ENCODE results near the gene SAC3D1.

DNA sequence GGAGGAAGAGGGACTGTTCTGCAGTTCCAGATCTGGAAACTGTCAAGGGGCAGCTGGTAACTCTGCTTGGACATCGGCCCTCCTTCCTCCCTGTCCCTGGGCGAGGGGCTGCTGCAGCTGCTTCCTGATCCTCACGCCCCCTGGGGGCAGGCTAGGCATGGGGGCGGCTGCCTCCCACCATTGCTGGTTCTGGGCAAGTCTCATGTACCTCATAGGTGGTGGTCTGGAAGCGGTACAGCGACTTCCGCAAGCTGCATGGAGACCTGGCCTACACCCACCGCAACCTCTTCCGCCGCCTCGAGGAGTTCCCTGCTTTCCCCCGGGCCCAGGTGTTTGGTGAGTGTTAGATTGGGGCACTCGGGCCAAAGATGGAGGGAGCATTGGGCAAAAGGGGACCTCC, 8.8 kb upstream of the SAC3D1 start:
- TF ChIP-seq CTCF (conservative IDR thresholded peaks at IDR 0.05) = no peak
- TF ChIP-seq EZH2 (IDR thresholded peaks at IDR 0.05; ENCODE audit: low read depth) = no peak

Data from PC-9 (cell line).